Panc1 (cell line): ENCODE results near the gene CCDC34.

Experiments used
- CTCF ChIP-seq: fragments of 450-650 bp; IDR thresholded peaks from 2 replicates; pipeline ENCODE4 v1.5.1; 2017; ENCODE audit warnings: mild to moderate bottlenecking
- POLR2AphosphoS5 ChIP-seq: IDR thresholded peaks from 2 replicates; pipeline ENCODE4 v1.6.1; 2012; ENCODE audit warnings: mild to moderate bottlenecking, low read depth, low read length, moderate library complexity
- REST ChIP-seq, 2 experiments: IDR thresholded peaks; 2 replicates each; pipeline ENCODE4 v1.6.1; 2011 to 2012; ENCODE audit warnings: low read depth in 2 of 2, control low read depth in 1 of 2, low read length in 1 of 2, mild to moderate bottlenecking in 1 of 2, moderate library complexity in 1 of 2; ENCODE audit not compliant: insufficient read depth in 1 of 2
- SIN3A ChIP-seq: IDR thresholded peaks from 2 replicates; pipeline ENCODE4 v1.6.1; 2012; ENCODE audit warnings: low read depth, mild to moderate bottlenecking, low read length, moderate library complexity, borderline replicate concordance; ENCODE audit not compliant: insufficient read depth

- TF ChIP-seq REST (IDR thresholded peaks at IDR 0.05; ENCODE audit: insufficient read depth in 1 of 2, low read depth in 2 of 2, low read length in 1 of 2), result no peak
- no peak for TF ChIP-seq CTCF
- no peak for TF ChIP-seq POLR2AphosphoS5
- no peak for TF ChIP-seq SIN3A
Measured at GRCh38 chr11:27361649-27362431, 1.2 kb downstream of the CCDC34 start.
